MM.1S (cell line): Measurements from ENCODE around the gene ATP2B2.

ENCODE experiments used
- EZH2 ChIP-seq: fragments of 300-600 bp; sonication (generic); optimal IDR thresholded peaks from 2 replicates; pipeline ENCODE3; 2017; ENCODE audit warnings: low read depth, mild to moderate bottlenecking, antibody characterized with exemption, low read length, mixed read lengths
- EZH2phosphoT487 ChIP-seq: fragments of 300-600 bp; sonication (generic); IDR thresholded peaks from 2 replicates; pipeline ENCODE4 v1.6.1; 2018; ENCODE audit warnings: antibody characterized with exemption, low read length
- TF ChIP-seq, protein P1 (sequence below): fragments of 300-600 bp; sonication (generic); IDR thresholded peaks from 2 replicates; pipeline ENCODE4 v1.5.1; 2016; ENCODE audit warnings: antibody characterized with exemption, low read length, mixed read lengths

DNA sequence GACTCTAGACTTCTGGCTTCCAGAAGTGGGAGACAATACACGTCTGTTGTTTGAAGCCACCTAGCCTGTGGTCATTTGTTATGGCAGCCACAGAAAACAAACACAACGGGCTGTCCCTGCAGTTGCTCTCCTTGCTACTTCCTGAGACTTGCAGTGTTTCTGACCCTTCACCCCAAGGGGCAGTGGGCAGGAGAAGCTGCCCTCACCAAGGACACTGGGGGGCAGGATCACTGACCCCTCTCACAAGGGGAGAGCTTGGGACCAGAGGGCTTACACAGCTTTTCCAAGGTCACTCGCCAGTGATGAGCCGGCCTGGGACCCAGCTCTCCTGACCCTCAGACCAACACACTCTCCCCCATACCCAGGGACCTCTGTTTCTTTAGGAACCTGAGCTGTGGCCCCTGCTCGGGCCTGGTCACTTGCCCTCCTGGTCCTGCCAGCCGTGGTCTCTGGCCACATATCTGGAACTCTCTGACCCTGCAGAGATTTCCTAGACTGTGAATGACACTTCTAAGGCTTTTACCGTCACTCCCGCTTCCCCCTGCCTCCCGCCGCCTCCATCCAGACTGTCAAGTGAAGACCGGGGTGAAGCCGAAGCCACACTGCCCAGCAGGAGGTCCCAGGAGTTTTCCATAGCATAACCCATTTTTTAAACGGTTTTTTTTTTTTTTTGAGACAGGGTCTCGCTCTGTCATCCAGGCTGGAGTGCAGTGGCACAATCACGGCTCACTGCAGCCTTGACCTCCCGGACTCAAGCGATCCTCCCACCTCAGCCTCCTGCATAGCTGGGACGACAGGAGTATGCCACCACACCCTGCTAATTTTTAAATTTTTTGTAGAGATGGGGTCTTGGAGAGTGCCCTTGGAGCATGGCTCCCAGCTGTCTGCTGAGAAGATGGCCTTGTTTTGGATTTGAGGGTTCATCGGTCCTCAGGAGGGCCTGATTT, 4.4 kb downstream of the ATP2B2 start:
- TF ChIP-seq, protein P1, sequence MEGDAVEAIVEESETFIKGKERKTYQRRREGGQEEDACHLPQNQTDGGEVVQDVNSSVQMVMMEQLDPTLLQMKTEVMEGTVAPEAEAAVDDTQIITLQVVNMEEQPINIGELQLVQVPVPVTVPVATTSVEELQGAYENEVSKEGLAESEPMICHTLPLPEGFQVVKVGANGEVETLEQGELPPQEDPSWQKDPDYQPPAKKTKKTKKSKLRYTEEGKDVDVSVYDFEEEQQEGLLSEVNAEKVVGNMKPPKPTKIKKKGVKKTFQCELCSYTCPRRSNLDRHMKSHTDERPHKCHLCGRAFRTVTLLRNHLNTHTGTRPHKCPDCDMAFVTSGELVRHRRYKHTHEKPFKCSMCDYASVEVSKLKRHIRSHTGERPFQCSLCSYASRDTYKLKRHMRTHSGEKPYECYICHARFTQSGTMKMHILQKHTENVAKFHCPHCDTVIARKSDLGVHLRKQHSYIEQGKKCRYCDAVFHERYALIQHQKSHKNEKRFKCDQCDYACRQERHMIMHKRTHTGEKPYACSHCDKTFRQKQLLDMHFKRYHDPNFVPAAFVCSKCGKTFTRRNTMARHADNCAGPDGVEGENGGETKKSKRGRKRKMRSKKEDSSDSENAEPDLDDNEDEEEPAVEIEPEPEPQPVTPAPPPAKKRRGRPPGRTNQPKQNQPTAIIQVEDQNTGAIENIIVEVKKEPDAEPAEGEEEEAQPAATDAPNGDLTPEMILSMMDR = no peak
- TF ChIP-seq EZH2phosphoT487 = no peak
- TF ChIP-seq EZH2 = no peak
